Cardiac fibroblast (primary cell): ENCODE measurements around the gene STOML1.

Experiments
- DNase-seq, 2 donors: peaks; one replicate each; pipeline versions ENCODE4 v3.0.0 to v3.0.0-alpha.2; 2010; ENCODE audit warnings: low read depth in 2 of 2
- H3K4me3 ChIP-seq, 2 donors: replicated peaks in 1 of 2; 1 replicate in 1 of 2; 2 replicates in 1 of 2; pipeline ENCODE4 v1.5.1; 2011; ENCODE audit warnings: low read depth in 2 of 2, low read length in 2 of 2, mild to moderate bottlenecking in 2 of 2, moderate library complexity in 1 of 2
- TF ChIP-seq, protein P1 (sequence below): IDR thresholded peaks from one replicate; pipeline ENCODE4 v1.5.1; 2011; ENCODE audit warnings: low read depth, mild to moderate bottlenecking, low read length, inconsistent platforms

STOML1 gene

DNA sequence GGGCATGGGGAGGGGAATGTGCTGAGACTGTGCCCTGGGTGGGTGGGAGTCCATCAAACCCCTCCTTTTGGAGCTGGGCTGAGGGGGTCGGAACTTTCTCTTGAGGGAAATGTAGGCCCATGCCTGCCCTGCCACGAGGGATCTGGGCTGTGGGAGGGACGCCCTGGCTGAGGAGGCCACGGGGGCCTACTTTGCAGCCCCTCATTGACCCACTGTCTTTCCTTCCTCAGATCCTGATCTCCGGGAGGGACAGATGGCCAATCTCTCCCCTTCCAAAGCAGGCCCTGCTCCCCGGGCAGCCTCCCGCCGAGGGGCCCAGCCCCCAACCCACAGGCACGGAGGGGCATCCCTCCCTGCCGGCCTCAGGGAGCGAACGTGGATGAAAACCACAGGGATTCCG lies 40.5 kb downstream of the STOML1 start:
- no peak for DNase-seq
- no peak overlapping the region for H3K4me3 ChIP-seq
- TF ChIP-seq, protein P1, sequence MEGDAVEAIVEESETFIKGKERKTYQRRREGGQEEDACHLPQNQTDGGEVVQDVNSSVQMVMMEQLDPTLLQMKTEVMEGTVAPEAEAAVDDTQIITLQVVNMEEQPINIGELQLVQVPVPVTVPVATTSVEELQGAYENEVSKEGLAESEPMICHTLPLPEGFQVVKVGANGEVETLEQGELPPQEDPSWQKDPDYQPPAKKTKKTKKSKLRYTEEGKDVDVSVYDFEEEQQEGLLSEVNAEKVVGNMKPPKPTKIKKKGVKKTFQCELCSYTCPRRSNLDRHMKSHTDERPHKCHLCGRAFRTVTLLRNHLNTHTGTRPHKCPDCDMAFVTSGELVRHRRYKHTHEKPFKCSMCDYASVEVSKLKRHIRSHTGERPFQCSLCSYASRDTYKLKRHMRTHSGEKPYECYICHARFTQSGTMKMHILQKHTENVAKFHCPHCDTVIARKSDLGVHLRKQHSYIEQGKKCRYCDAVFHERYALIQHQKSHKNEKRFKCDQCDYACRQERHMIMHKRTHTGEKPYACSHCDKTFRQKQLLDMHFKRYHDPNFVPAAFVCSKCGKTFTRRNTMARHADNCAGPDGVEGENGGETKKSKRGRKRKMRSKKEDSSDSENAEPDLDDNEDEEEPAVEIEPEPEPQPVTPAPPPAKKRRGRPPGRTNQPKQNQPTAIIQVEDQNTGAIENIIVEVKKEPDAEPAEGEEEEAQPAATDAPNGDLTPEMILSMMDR: no peak

DNA sequence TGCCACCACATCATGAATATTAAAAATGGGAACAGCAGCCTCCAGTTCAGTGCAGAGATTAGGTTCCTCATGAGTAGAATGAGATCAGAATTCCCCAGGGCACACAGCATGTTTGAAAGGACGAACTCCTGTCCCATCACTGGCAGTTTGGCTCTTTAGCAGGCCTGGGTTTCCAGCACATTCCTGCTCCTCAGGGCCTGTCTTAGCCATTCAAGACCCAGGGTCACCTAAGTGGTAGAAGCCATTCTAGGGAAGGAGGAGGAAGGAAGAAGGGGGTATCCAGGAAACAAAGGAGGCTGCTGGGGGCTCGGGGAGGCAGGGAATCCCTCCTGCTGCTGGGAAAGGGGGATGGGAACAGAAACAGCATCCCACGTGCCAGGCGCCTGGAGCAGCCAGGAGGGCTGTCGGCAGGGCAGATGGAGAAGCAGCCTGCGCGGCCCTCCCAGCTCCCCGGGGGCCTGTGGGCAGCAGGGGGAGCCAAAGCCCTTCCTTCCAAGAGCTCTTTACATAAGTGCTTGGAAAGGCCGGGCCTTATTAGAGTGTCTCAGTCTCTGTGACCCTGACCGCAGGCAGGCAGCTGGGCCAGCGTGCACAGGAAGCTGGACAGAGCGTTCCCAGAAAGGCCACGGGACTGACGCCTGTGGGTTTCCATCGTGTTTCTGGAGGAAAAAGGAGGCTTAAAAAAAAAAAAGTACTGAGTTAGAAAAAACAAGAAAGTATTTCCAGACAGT lies 41.1 kb downstream of the STOML1 start:
- no peak overlapping the region for H3K4me3 ChIP-seq
- DNase-seq: peak; percentile 98 to 99
- TF ChIP-seq, protein P1: peak; percentile 87

DNA sequence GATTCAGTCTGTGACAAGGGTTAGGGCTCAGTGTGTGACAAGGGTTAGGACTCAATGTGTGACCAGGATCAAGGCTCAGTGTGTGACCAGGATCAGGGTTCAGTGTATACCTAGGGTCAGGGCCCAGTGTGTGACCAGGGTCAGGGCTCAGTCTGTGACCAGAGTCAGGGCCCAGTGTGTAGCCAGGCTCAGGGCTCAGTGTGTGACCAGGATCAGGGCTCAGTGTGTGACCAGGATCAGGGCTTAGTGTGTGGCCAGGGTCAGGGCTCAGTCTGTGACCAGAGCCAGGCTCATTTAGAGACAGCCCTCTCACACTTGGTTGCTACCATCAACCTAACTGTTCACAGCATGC lies 41.6 kb downstream of the STOML1 start:
- DNase-seq: no peak
- H3K4me3 ChIP-seq: no peak overlapping the region
- TF ChIP-seq, protein P1: no peak

DNA sequence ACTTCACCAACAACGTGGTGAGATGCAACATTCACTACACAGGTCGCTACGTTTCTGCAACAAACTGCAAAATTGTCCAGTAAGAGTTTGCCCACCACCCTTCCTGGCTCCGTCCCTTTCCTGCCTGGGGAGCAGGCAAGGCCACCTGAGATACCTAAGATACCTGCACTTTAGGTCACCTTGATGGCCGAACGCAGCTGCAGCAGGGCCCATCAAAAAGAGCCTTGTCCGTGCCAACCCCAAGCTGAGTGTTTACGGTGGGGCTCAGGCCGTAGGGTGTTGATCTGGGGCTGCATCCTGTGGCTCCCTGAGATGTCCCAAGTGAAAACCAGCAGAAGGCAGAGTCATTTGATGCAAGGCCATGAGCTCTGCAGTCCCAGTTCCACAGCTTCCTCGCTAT lies 42.6 kb downstream of the STOML1 start:
- TF ChIP-seq, protein P1: no peak
- no peak for DNase-seq
- H3K4me3 ChIP-seq: no peak overlapping the region

DNA sequence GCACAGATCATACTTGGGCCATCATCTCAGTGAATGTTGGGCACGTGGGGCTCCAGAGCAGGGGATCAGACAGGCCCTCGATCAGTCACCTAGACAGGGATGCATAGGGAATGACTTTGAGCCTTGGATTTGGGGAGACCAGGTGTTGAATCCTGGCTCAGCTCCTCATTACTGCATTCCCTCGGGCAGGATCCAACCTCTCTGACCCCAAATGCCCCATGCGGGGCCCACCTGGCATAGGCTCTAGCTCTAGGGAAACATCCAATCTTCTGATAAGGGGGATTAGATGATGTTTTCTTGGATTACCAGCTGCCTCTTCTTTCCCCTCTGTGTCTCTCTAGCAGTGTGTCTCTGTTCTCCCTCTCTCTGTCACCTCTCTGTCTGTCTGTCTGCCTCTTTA lies 43.1 kb downstream of the STOML1 start:
- no peak for DNase-seq
- no peak overlapping the region for H3K4me3 ChIP-seq
- TF ChIP-seq, protein P1: no peak

DNA sequence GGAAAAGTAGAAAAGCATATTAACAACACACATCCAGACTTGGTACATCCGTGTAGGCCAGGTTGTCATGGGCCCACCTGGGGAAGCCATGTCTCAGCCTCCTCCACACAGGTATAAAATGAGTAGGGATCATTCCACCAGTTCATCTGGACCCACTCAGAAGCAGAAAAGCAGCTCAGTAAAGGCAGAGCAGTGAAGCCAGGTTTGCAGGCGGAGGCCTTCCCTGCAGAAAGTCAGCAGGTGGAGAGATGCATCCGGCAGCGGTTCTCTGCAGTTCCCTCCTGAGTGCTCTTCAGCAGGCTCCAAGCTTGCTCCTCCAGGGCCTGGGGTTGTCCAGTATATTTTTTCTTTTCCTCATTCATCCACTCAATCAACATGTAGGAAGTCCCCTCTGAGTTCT lies 43.7 kb downstream of the STOML1 start:
- no peak for DNase-seq
- TF ChIP-seq, protein P1: no peak
- H3K4me3 ChIP-seq: no peak overlapping the region

DNA sequence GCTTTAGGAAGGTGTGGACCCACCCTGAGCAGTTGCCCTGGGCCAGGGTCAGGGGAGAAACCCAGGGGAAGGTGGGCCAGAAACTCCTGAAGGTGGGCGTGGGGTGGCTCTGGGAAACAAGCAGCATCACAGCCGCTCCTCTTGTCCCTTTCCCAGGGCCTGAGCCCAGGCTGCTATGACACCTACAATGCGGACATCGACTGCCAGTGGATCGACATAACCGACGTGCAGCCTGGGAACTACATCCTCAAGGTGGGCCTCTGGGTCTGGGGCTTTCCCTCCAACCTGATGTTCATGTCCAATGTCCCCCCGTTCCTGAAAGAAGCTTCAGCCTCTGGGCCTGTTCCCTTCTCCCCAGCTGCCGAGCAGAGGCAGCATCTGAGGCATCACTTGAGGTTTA lies 44.4 kb downstream of the STOML1 start:
- no peak overlapping the region for H3K4me3 ChIP-seq
- no peak for DNase-seq
- TF ChIP-seq, protein P1: no peak
